Measurements from ENCODE around the gene ZNF18.
"Not testable (repeated sequence)": the region's sequence is repeated elsewhere in the genome, so short reads cannot be mapped to it uniquely, and the experiment has no call there.

ZNF18 gene

GRCh38 chr17:11981862-11982261 lies 15.4 kb downstream of the ZNF18 start:
- H3K9ac ChIP-seq (ENCODE audit: low read length), result no peak overlapping the region
- no peaks in the 10 kb centered on the region for H3K27me3 ChIP-seq (replicated peaks; ENCODE audit: insufficient read depth, low read length)
- H3K4me2 ChIP-seq (ENCODE audit: low read depth, low read length), result no peak overlapping the region
- TF ChIP-seq EZH2 (optimal IDR thresholded peaks at IDR 0.05; ENCODE audit: low read depth, low read length) (no peak), EZH2phosphoT487 (IDR thresholded peaks at IDR 0.05; ENCODE audit: low read length) (no peak), CTCF (IDR thresholded peaks at IDR 0.05; ENCODE audit: low read length) (no peak)
- no peaks in the 10 kb centered on the region for H4K20me1 ChIP-seq (ENCODE audit: insufficient read depth, low read length)
- no peak overlapping the region for H2AFZ ChIP-seq (ENCODE audit: low read length)
- no peak overlapping the region for H3K27ac ChIP-seq (ENCODE audit: low read length)
- H3K9me2 ChIP-seq (replicated peaks; ENCODE audit: insufficient read depth, low read length), result no peaks in the 10 kb centered on the region
- H3K9me3 ChIP-seq (replicated peaks; ENCODE audit: insufficient read depth, low read length), result no peaks in the 10 kb centered on the region
- no peaks in the 10 kb centered on the region for H3F3A ChIP-seq (ENCODE audit: insufficient read depth, low read length)
- DNase-seq, result no peak
- no peaks in the 10 kb centered on the region for H3K79me2 ChIP-seq (ENCODE audit: low read length)
- H3K4me3 ChIP-seq (ENCODE audit: low read length), result no peak overlapping the region
- H3K4me1 ChIP-seq (ENCODE audit: low read length), result peaks cover 4% of the 10 kb centered on the region; the same call in 1 of the 2 replicates
- no peaks in the 10 kb centered on the region for H3K36me3 ChIP-seq (replicated peaks; ENCODE audit: insufficient read depth, low read length)

- Histone ChIP-seq H3K36me3 (replicated peaks; ENCODE audit: insufficient read depth, low read length) (no peaks in the 10 kb centered on the region), H3K4me3 (ENCODE audit: low read length) (no peak overlapping the region), H3K9me2 (replicated peaks; ENCODE audit: insufficient read depth, low read length) (no peaks in the 10 kb centered on the region), H3F3A (ENCODE audit: insufficient read depth, low read length) (no peaks in the 10 kb centered on the region), H3K27me3 (replicated peaks; ENCODE audit: insufficient read depth, low read length) (no peaks in the 10 kb centered on the region), H3K4me2 (ENCODE audit: low read depth, low read length) (no peak overlapping the region), H3K9me3 (replicated peaks; ENCODE audit: insufficient read depth, low read length) (no peaks in the 10 kb centered on the region), H3K4me1 (ENCODE audit: low read length) (no peaks in the 10 kb centered on the region), H4K20me1 (ENCODE audit: insufficient read depth, low read length) (no peaks in the 10 kb centered on the region), H3K27ac (ENCODE audit: low read length) (no peak overlapping the region), H3K79me2 (ENCODE audit: low read length) (no peaks in the 10 kb centered on the region), H2AFZ (ENCODE audit: low read length) (no peak overlapping the region), H3K9ac (ENCODE audit: low read length) (no peak overlapping the region)
- DNase-seq, result no peak
- TF ChIP-seq CTCF (IDR thresholded peaks at IDR 0.05; ENCODE audit: low read length), result peak; percentile 16; the same call in 1 of the 2 replicates
- TF ChIP-seq EZH2 (optimal IDR thresholded peaks at IDR 0.05; ENCODE audit: low read depth, low read length), result no peak
- no peak for TF ChIP-seq EZH2phosphoT487 (IDR thresholded peaks at IDR 0.05; ENCODE audit: low read length)
Observed at GRCh38 chr17:11980813-11981212, 16.5 kb downstream of the ZNF18 start.

- no peak overlapping the region for H2AFZ ChIP-seq (ENCODE audit: low read length)
- no peaks in the 10 kb centered on the region for H3K9me2 ChIP-seq (replicated peaks; ENCODE audit: insufficient read depth, low read length)
- H3K36me3 ChIP-seq (replicated peaks; ENCODE audit: insufficient read depth, low read length), result no peaks in the 10 kb centered on the region
- no peaks in the 10 kb centered on the region for H3K79me2 ChIP-seq (ENCODE audit: low read length)
- H3K27me3 ChIP-seq (replicated peaks; ENCODE audit: insufficient read depth, low read length), result no peaks in the 10 kb centered on the region
- H3K9me3 ChIP-seq (replicated peaks; ENCODE audit: insufficient read depth, low read length), result no peaks in the 10 kb centered on the region
- H3K9ac ChIP-seq (ENCODE audit: low read length), result no peak overlapping the region
- no peak for DNase-seq
- H3K27ac ChIP-seq (ENCODE audit: low read length), result no peak overlapping the region
- no peaks in the 10 kb centered on the region for H3K4me1 ChIP-seq (ENCODE audit: low read length)
- no peak overlapping the region for H3K4me3 ChIP-seq (ENCODE audit: low read length)
- no peaks in the 10 kb centered on the region for H3F3A ChIP-seq (ENCODE audit: insufficient read depth, low read length)
- TF ChIP-seq CTCF (IDR thresholded peaks at IDR 0.05; ENCODE audit: low read length) (no peak), EZH2phosphoT487 (IDR thresholded peaks at IDR 0.05; ENCODE audit: low read length) (no peak), EZH2 (optimal IDR thresholded peaks at IDR 0.05; ENCODE audit: low read depth, low read length) (no peak)
- H4K20me1 ChIP-seq (ENCODE audit: insufficient read depth, low read length), result no peaks in the 10 kb centered on the region
- H3K4me2 ChIP-seq (ENCODE audit: low read depth, low read length), result no peak overlapping the region
Observed at GRCh38 chr17:11979795-11980194, 17.5 kb downstream of the ZNF18 start.

GRCh38 chr17:11972741-11973140 lies 24.5 kb downstream of the ZNF18 start:
- not testable (repeated sequence) for H3K9me3 ChIP-seq (replicated peaks; ENCODE audit: insufficient read depth, low read length); H2AFZ ChIP-seq (ENCODE audit: low read length); H3K36me3 ChIP-seq (replicated peaks; ENCODE audit: insufficient read depth, low read length); H3K27ac ChIP-seq (ENCODE audit: low read length); H3K4me3 ChIP-seq (ENCODE audit: low read length); H3K4me1 ChIP-seq (ENCODE audit: low read length); H3K4me2 ChIP-seq (ENCODE audit: low read depth, low read length); H4K20me1 ChIP-seq (ENCODE audit: insufficient read depth, low read length); H3K9me2 ChIP-seq (replicated peaks; ENCODE audit: insufficient read depth, low read length); H3K79me2 ChIP-seq (ENCODE audit: low read length); H3K9ac ChIP-seq (ENCODE audit: low read length); DNase-seq; H3F3A ChIP-seq (ENCODE audit: insufficient read depth, low read length); H3K27me3 ChIP-seq (replicated peaks; ENCODE audit: insufficient read depth, low read length)

All from MM.1S (cell line).